Type B pancreatic cell (in vitro differentiated cells): ENCODE measurements around the gene MED12L. TPM values are rescaled to one million over a fixed set of nuclear protein-coding genes. Genes with fewer than 3 reads are reported as not detected.
A peak's percentile ranks its signal among the peaks of the same experiment; 100 is the strongest.

Experiments
- DNase-seq: peaks from one replicate; pipeline ENCODE4 v3.0.0; 2021; ENCODE audit warnings: mixed read lengths; ENCODE audit not compliant: unreplicated experiment; ENCODE audit errors: extremely low spot score
- H3K27ac Mint-ChIP-seq: 2 replicates; pipeline ENCODE4 v1.8.0; 2021; ENCODE audit warnings: mild to moderate bottlenecking, mixed read lengths
- H3K27me3 Mint-ChIP-seq: 2 replicates; pipeline ENCODE4 v1.8.0; 2021; ENCODE audit warnings: mixed read lengths
- H3K36me3 Mint-ChIP-seq: 2 replicates; pipeline ENCODE4 v1.8.0; 2021; ENCODE audit warnings: mixed read lengths
- H3K4me1 Mint-ChIP-seq: one replicate; pipeline ENCODE4 v1.8.0; 2021; ENCODE audit warnings: mixed read lengths; ENCODE audit not compliant: unreplicated experiment
- H3K4me3 Mint-ChIP-seq: 2 replicates; pipeline ENCODE4 v1.8.0; 2021; ENCODE audit warnings: mild to moderate bottlenecking, mixed read lengths
- H3K9me3 Mint-ChIP-seq: 2 replicates; pipeline ENCODE4 v1.8.0; 2021; ENCODE audit warnings: mixed read lengths
- CTCF ChIP-seq: fragments of 200-600 bp; sonication (generic); conservative IDR thresholded peaks from 2 replicates; pipeline ENCODE4 v1.5.0; 2021; ENCODE audit warnings: antibody characterized with exemption, mild to moderate bottlenecking
- total RNA-seq: library from RNA; stranded (reverse); gene quantifications from 2 replicates; pipeline ENCODE4 v1.2.1, GENCODE V29; 2021; ENCODE audit warnings: low replicate concordance

Gene MED12L
- total RNA-seq, 1 donor from 2014 or later = 6.4 TPM

- H3K27ac Mint-ChIP-seq = no peak overlapping the region
- TF ChIP-seq CTCF = no peak
- no peaks in the 10 kb centered on the region for H3K27me3 Mint-ChIP-seq
- H3K9me3 Mint-ChIP-seq = no peaks in the 10 kb centered on the region
- H3K36me3 Mint-ChIP-seq = no peaks in the 10 kb centered on the region
- no peak for DNase-seq
- H3K4me1 Mint-ChIP-seq = peaks cover 4% of the 10 kb centered on the region
- no peak overlapping the region for H3K4me3 Mint-ChIP-seq
Measured at GRCh38 chr3:151152455-151153079, 67.1 kb downstream of the MED12L start.

GRCh38 chr3:151154566-151154965 is 69.1 kb downstream of the MED12L start:
- Mint-ChIP-seq H3K4me3 (no peak overlapping the region), H3K27me3 (no peaks in the 10 kb centered on the region), H3K4me1 (peaks cover 4% of the 10 kb centered on the region), H3K36me3 (peaks cover 5% of the 10 kb centered on the region), H3K9me3 (no peaks in the 10 kb centered on the region), H3K27ac (no peak overlapping the region)
- no peak for TF ChIP-seq CTCF
- DNase-seq = no peak

GRCh38 chr3:151155409-151156128 is 70.1 kb downstream of the MED12L start:
- Mint-ChIP-seq H3K27me3 (no peaks in the 10 kb centered on the region), H3K4me1 (peaks cover 4% of the 10 kb centered on the region), H3K27ac (no peak overlapping the region), H3K4me3 (no peak overlapping the region), H3K9me3 (no peaks in the 10 kb centered on the region), H3K36me3 (peaks cover 5% of the 10 kb centered on the region)
- TF ChIP-seq CTCF = no peak
- DNase-seq = no peak

GRCh38 chr3:151156618-151157216 is 71.3 kb downstream of the MED12L start:
- DNase-seq = no peak
- Mint-ChIP-seq H3K27me3 (no peaks in the 10 kb centered on the region), H3K36me3 (peaks cover 5% of the 10 kb centered on the region), H3K27ac (no peak overlapping the region), H3K9me3 (no peaks in the 10 kb centered on the region), H3K4me1 (peaks cover 4% of the 10 kb centered on the region), H3K4me3 (no peak overlapping the region)
- peak; percentile 78 for TF ChIP-seq CTCF

GRCh38 chr3:151159806-151160205 is 74.3 kb downstream of the MED12L start:
- Mint-ChIP-seq H3K9me3 (no peaks in the 10 kb centered on the region), H3K4me1 (peaks cover 4% of the 10 kb centered on the region), H3K36me3 (peaks cover 8% of the 10 kb centered on the region), H3K4me3 (no peak overlapping the region), H3K27ac (no peak overlapping the region), H3K27me3 (no peaks in the 10 kb centered on the region)
- no peak for TF ChIP-seq CTCF
- no peak for DNase-seq
